IPS-NIHi11 (cell line): ENCODE results near the gene RAB27B.

Experiments used
- DNase-seq: peaks from one replicate; pipeline ENCODE4 v3.0.0; 2012; ENCODE audit warnings: mixed read lengths, low spot score

The RAB27B gene

GRCh38 chr18:54910161-54910919 is 82.1 kb downstream of the RAB27B start:
- no peak for DNase-seq

GRCh38 chr18:54911551-54911950 is 83.3 kb downstream of the RAB27B start:
- DNase-seq, result no peak

GRCh38 chr18:54914816-54915215 is 86.5 kb downstream of the RAB27B start:
- no peak for DNase-seq

GRCh38 chr18:54916507-54916906 is 88.2 kb downstream of the RAB27B start:
- no peak for DNase-seq

GRCh38 chr18:54918060-54918459 is 89.8 kb downstream of the RAB27B start:
- DNase-seq, result no peak

- DNase-seq, result no peak
These were observed 91.1 kb downstream of the RAB27B start for GRCh38 chr18:54919412-54919811.

- no peak for DNase-seq
These were observed 95.2 kb downstream of the RAB27B start for GRCh38 chr18:54923339-54923956.

GRCh38 chr18:54924948-54925347 is 96.7 kb downstream of the RAB27B start:
- no peak for DNase-seq

- DNase-seq, result no peak
These were observed 98.5 kb downstream of the RAB27B start for GRCh38 chr18:54926593-54927325.

GRCh38 chr18:54928236-54928635 is 100.0 kb downstream of the RAB27B start:
- no peak for DNase-seq

- DNase-seq, result no peak
These were observed 102.9 kb downstream of the RAB27B start for GRCh38 chr18:54931152-54931551.

- no peak for DNase-seq
These were observed 104.2 kb downstream of the RAB27B start for GRCh38 chr18:54932472-54932871.

GRCh38 chr18:54938506-54938905 is 110.2 kb downstream of the RAB27B start:
- no peak for DNase-seq

GRCh38 chr18:54939361-54939917 is 111.2 kb downstream of the RAB27B start:
- no peak for DNase-seq

GRCh38 chr18:54942144-54942543 is 113.9 kb downstream of the RAB27B start:
- no peak for DNase-seq

- no peak for DNase-seq
These were observed 114.3 kb downstream of the RAB27B start for GRCh38 chr18:54942569-54942968.
